HG03565 (cell line): ENCODE measurements around the gene FSTL1.

Experiments
- ATAC-seq: cut with Tn5 transposase; IDR thresholded peaks from one replicate; pipeline ENCODE4 v1.9.1; 2021; ENCODE audit warnings: mild to moderate bottlenecking, moderate library complexity; ENCODE audit not compliant: unreplicated experiment

Gene FSTL1

GRCh38 chr3:120450600-120451271 lies at the start of gene FSTL1:
Gene FSTL1, minus strand, starts transcription at chr3:120450992. Its CDS starts 246 bp downstream, at chr3:120450746.
- no peak for ATAC-seq

GRCh38 chr3:120498556-120499346 lies 48.0 kb upstream of the FSTL1 start:
- no peak for ATAC-seq

GRCh38 chr3:120497818-120498217 lies 47.0 kb upstream of the FSTL1 start:
- no peak for ATAC-seq

- no peak for ATAC-seq
Measured at GRCh38 chr3:120497336-120497735, 46.5 kb upstream of the FSTL1 start.

GRCh38 chr3:120496278-120497002 lies 45.6 kb upstream of the FSTL1 start:
- no peak for ATAC-seq

- no peak for ATAC-seq
Measured at GRCh38 chr3:120495809-120496208, 45.0 kb upstream of the FSTL1 start.

- no peak for ATAC-seq
Measured at GRCh38 chr3:120492103-120492502, 41.3 kb upstream of the FSTL1 start.

- no peak for ATAC-seq
Measured at GRCh38 chr3:120489421-120489820, 38.6 kb upstream of the FSTL1 start.

- no peak for ATAC-seq
Measured at GRCh38 chr3:120488296-120488695, 37.5 kb upstream of the FSTL1 start.

GRCh38 chr3:120487191-120487650 lies 36.4 kb upstream of the FSTL1 start:
- ATAC-seq, result no peak

- ATAC-seq, result no peak
Measured at GRCh38 chr3:120481081-120481480, 30.3 kb upstream of the FSTL1 start.

- no peak for ATAC-seq
Measured at GRCh38 chr3:120477781-120478180, 27.0 kb upstream of the FSTL1 start.

- ATAC-seq, result no peak
Measured at GRCh38 chr3:120475722-120476377, 25.1 kb upstream of the FSTL1 start.

- no peak for ATAC-seq
Measured at GRCh38 chr3:120473896-120474675, 23.3 kb upstream of the FSTL1 start.

GRCh38 chr3:120473389-120473788 lies 22.6 kb upstream of the FSTL1 start:
- ATAC-seq, result no peak

GRCh38 chr3:120472121-120472844 lies 21.5 kb upstream of the FSTL1 start:
- ATAC-seq, result no peak

GRCh38 chr3:120471643-120472042 lies 20.9 kb upstream of the FSTL1 start:
- no peak for ATAC-seq

GRCh38 chr3:120470870-120471269 lies 20.1 kb upstream of the FSTL1 start:
- no peak for ATAC-seq

- no peak for ATAC-seq
Measured at GRCh38 chr3:120469882-120470301, 19.1 kb upstream of the FSTL1 start.

- no peak for ATAC-seq
Measured at GRCh38 chr3:120469440-120469839, 18.6 kb upstream of the FSTL1 start.
